GM13977 (cell line): ENCODE measurements around the gene TMEM156.
A peak's percentile ranks its signal among the peaks of the same experiment; 100 is the strongest.

Source experiments
- DNase-seq: peaks from one replicate; pipeline ENCODE4 v3.0.0; 2012; ENCODE audit warnings: low spot score
- in situ Hi-C: fragments of 300-500 bp; cut with MboI; formaldehyde crosslinking; loops from one replicate; pipeline ENCODE4 v1.12.0; 2022; ENCODE audit warnings: low sequenced_read_pairs, low pct_unique_long_range_greater_than_20kb, mixed read lengths, inconsistent platforms; ENCODE audit not compliant: unreplicated experiment
- TF ChIP-seq, protein P1 (sequence below): IDR thresholded peaks from 2 replicates; pipeline ENCODE4 v1.5.1; 2012; ENCODE audit warnings: mild to moderate bottlenecking, control low read depth; ENCODE audit not compliant: insufficient read depth; ENCODE audit errors: extremely low read depth, missing control alignments

Gene TMEM156

DNA sequence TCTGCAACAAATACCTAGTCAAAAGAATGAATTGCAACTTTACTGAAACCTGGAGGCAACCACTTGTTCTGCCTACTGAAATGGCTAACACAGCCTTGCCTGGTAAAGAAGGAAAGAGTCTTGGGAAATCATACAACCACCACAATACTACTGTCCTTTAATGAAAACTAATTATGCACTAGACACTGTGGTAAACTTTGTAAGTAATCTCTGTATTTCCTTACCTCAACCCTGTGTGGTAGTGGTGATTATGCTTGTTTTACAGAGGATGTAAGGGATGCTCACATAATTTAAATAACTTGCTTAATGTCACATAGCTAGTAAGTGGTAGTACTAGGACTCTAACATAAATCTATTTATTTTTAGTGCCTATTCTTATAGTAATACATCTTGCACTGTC lies 44.7 kb downstream of the TMEM156 start:
- in situ Hi-C loops: no loop called here
- no peak for DNase-seq
- TF ChIP-seq, protein P1, sequence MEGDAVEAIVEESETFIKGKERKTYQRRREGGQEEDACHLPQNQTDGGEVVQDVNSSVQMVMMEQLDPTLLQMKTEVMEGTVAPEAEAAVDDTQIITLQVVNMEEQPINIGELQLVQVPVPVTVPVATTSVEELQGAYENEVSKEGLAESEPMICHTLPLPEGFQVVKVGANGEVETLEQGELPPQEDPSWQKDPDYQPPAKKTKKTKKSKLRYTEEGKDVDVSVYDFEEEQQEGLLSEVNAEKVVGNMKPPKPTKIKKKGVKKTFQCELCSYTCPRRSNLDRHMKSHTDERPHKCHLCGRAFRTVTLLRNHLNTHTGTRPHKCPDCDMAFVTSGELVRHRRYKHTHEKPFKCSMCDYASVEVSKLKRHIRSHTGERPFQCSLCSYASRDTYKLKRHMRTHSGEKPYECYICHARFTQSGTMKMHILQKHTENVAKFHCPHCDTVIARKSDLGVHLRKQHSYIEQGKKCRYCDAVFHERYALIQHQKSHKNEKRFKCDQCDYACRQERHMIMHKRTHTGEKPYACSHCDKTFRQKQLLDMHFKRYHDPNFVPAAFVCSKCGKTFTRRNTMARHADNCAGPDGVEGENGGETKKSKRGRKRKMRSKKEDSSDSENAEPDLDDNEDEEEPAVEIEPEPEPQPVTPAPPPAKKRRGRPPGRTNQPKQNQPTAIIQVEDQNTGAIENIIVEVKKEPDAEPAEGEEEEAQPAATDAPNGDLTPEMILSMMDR: no peak

GRCh38 chr4:38985410-38986100 lies 46.7 kb downstream of the TMEM156 start:
- peak; percentile 11 for DNase-seq
- TF ChIP-seq, protein P1: no peak
- in situ Hi-C loops: no loop called here

- TF ChIP-seq, protein P1: no peak
- in situ Hi-C loops: no loop called here
- DNase-seq: no peak
Measured at GRCh38 chr4:38983787-38984598, 48.2 kb downstream of the TMEM156 start.

DNA sequence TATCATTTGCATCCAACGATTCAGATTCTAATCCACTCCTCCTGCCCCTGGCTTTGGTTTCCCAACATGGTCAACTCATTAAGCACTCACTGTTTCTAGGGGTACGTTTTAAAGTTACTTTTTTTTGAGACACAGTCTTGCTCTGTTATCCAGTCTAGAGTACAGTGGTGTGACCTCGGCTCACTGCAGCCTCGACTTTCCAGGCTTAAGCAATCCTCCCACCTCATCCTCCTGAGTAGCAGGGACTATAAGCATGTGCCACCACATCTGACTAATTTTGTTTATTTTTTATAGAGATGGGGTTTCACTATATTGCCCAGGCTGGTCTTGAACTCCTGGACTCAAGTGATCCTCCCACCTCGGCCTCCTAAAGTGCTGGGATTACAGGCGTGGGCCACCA lies 48.9 kb downstream of the TMEM156 start:
- in situ Hi-C loops: no loop called here
- TF ChIP-seq, protein P1: no peak

DNA sequence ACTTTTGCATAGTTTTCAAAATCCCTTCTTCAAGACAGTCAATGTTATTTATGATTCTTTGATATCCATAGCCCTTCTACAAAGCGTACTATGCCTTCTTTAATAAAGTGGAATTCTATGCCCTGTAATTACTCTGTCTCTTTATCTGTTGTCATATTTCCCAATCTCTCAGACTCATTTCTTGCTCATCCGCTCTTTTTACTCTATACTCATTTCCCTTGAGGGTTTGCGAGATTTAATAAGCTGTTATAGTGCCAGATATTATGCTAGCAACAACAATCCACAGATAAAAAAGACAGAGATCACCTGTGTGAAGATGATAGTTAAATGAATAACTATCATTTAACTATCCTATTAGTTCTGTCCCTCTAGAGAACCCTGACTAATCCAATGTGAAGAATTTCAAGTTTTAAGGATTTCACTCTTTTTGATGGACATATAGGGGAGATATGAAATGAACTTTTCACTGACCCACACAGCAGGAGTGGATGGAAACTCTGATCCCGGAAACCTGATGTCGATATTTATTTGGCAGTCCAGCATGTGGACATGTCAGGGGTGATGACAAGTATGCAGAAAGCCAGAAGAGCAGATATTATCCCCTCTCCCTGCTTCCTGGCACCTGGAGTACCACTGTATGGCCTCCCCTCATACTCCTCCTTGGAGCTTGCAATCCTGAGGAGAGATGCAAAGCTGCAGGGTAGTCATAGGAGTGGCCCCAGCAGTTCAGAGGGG lies 49.7 kb downstream of the TMEM156 start:
- TF ChIP-seq, protein P1: no peak
- no peak for DNase-seq
- in situ Hi-C loops: no loop called here

More for the DNA sequence above, 48.9 kb downstream of the TMEM156 start:
- DNase-seq: no peak

GRCh38 chr4:38980903-38981676 lies 51.1 kb downstream of the TMEM156 start:
- TF ChIP-seq, protein P1: no peak
- in situ Hi-C loops: no loop called here
- peak; percentile 27 for DNase-seq
